Endothelial cell (in vitro differentiated cells): ENCODE measurements around the gene HHATL. TPM values are rescaled to one million over a fixed set of nuclear protein-coding genes. Genes with fewer than 3 reads are reported as not detected.

Experiments
- DNase-seq: peaks from one replicate; pipeline ENCODE4 v3.0.0; 2021; ENCODE audit warnings: low spot score
- H3K27ac Mint-ChIP-seq: one replicate; pipeline ENCODE4 v1.8.0; 2021; ENCODE audit warnings: mixed read lengths, inconsistent platforms; ENCODE audit not compliant: unreplicated experiment
- H3K27me3 Mint-ChIP-seq: one replicate; pipeline ENCODE4 v1.8.0; 2021; ENCODE audit warnings: mild to moderate bottlenecking, moderate library complexity, mixed read lengths, inconsistent platforms; ENCODE audit not compliant: unreplicated experiment
- H3K36me3 Mint-ChIP-seq: one replicate; pipeline ENCODE4 v1.8.0; 2021; ENCODE audit warnings: mild to moderate bottlenecking, low read depth, mixed read lengths, inconsistent platforms; ENCODE audit not compliant: unreplicated experiment
- H3K4me1 Mint-ChIP-seq: one replicate; pipeline ENCODE4 v1.8.0; 2021; ENCODE audit warnings: mild to moderate bottlenecking, mixed read lengths, inconsistent platforms; ENCODE audit not compliant: unreplicated experiment
- H3K4me3 Mint-ChIP-seq: one replicate; pipeline ENCODE4 v1.8.0; 2021; ENCODE audit warnings: mild to moderate bottlenecking, mixed read lengths, inconsistent platforms; ENCODE audit not compliant: unreplicated experiment
- H3K9me3 Mint-ChIP-seq: one replicate; pipeline ENCODE4 v1.8.0; 2021; ENCODE audit warnings: mixed read lengths, inconsistent platforms; ENCODE audit not compliant: unreplicated experiment
- CTCF ChIP-seq: fragments of 200-600 bp; sonication (generic); IDR thresholded peaks from one replicate; pipeline ENCODE4 v1.5.0; 2021; ENCODE audit warnings: antibody characterized with exemption; ENCODE audit not compliant: unreplicated experiment
- total RNA-seq: library from RNA; stranded (reverse); fragmentation: NEBNext Ultra II Directional; extraction: Animal tissue kit (Norgen Biotek cat#: 25700); gene quantifications from one replicate; pipeline ENCODE4 v1.2.1, GENCODE V29; 2021; ENCODE audit not compliant: unreplicated experiment

HHATL gene
- total RNA-seq, 1 donor from 2014 or later: not detected

DNA sequence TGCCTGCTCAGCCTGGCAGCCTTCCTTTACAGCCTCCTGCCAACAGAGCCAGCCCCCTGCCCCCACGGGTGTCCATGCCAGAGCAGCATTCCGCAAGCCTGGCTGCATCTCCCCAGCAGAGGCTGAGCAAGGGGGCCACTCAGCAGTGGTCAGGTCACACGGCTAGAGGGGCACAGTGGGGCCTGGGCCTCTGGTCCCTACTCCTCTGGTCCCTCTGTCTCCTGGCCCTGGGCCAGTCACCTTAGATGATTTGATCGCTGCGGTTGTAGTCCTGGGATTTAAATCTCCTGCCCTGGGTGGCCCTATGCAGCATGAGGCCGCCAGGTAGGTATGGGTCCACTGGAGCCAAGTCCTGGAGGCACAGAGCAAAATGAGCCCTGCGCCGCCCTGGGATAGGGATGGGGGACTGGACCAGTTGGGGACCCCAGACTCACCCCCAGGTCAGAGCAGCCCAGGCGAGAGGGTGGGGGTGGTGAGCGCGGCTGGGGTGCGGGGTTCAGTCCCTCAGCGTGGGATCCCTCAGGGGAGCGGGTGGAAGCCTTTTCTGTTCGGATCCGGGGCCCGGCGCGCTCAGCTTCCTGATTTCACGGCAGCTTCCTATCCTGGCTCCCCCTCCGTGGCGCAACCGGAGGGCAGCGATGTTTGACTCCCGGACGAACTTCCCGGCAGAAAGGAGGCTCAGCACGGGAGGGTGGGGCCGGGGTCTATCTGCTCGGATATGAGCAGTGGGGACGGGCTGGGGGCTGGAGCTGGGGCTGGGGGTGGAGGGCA is 48.9 kb downstream of the HHATL start, which contains the start of gene ZBTB47:
TSS of gene ZBTB47 (plus strand) at position 138 of the 771 bp plus-strand sequence. CDS start 4,659 bp downstream, outside the sequence.
- Mint-ChIP-seq H3K4me1 (peaks cover 34% of the 10 kb centered on the region), H3K9me3 (no peaks in the 10 kb centered on the region), H3K27ac (peak within 1 kb of the TSS; percentile 80)

DNA sequence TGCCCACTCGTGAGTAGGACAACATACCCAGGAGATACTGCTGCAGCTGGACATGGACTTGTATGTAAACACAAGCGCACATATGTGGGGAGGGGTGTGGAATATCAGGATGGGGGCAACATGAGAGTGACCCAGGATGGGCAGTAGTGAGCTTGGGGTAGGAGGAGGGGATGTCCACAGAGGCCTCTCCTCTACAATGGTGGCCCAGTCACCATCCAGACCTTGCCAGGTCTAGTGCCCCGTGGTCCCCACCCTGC is 49.4 kb downstream of the HHATL start:
- Mint-ChIP-seq H3K36me3 (peaks cover 7% of the 10 kb centered on the region), H3K27ac (peak overlapping the region; percentile 80), H3K4me3 (peak overlapping the region; percentile 89), H3K9me3 (no peaks in the 10 kb centered on the region), H3K4me1 (peaks cover 29% of the 10 kb centered on the region), H3K27me3 (peaks cover 20% of the 10 kb centered on the region)
- TF ChIP-seq CTCF: no peak
- DNase-seq: no peak

More for the DNA sequence above, 48.9 kb downstream of the HHATL start, which contains the start of gene ZBTB47:
- Mint-ChIP-seq H3K27me3 (peaks cover 23% of the 10 kb centered on the region), H3K36me3 (peaks cover 7% of the 10 kb centered on the region), H3K4me3 (peak within 1 kb of the TSS; percentile 89)
- no peak for TF ChIP-seq CTCF
- peak; percentile 55 for DNase-seq

GRCh38 chr3:42652611-42653302 is 49.8 kb downstream of the HHATL start:
- Mint-ChIP-seq H3K4me1 (peaks cover 29% of the 10 kb centered on the region), H3K4me3 (peak overlapping the region; percentile 89), H3K27me3 (peaks cover 22% of the 10 kb centered on the region), H3K27ac (peak overlapping the region; percentile 80), H3K36me3 (peaks cover 12% of the 10 kb centered on the region), H3K9me3 (no peaks in the 10 kb centered on the region)
- TF ChIP-seq CTCF: no peak
- DNase-seq: no peak

DNA sequence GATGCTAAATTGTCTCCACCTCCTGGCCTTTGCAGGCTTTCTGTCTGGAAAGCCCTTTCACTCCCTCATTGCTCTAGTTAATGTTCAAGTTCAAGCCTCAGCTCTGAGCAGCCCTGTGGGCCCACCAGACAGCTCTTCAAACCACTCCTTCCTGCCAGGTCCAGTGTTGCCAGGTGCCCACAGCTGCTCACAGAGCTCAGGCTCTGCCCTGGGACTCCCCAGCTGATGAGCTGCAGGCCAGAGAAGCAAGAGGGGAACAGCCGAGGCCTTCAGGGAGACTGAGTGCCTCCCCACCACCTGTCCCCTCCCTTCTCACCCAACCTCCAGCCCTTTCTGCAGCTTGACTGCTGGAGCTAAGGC is 50.4 kb downstream of the HHATL start:
- no peak for TF ChIP-seq CTCF
- no peak for DNase-seq
- Mint-ChIP-seq H3K36me3 (peaks cover 12% of the 10 kb centered on the region), H3K27ac (peak overlapping the region; percentile 90), H3K4me1 (peaks cover 30% of the 10 kb centered on the region), H3K4me3 (peak overlapping the region; percentile 68), H3K27me3 (peaks cover 19% of the 10 kb centered on the region), H3K9me3 (no peaks in the 10 kb centered on the region)
